Measurements from ENCODE around the gene NLRP5. TPM values are rescaled to one million over a fixed set of nuclear protein-coding genes. Genes with fewer than 3 reads are reported as not detected.

Gene NLRP5
- total RNA-seq, 1 donor from 2014 or later: not detected

DNA sequence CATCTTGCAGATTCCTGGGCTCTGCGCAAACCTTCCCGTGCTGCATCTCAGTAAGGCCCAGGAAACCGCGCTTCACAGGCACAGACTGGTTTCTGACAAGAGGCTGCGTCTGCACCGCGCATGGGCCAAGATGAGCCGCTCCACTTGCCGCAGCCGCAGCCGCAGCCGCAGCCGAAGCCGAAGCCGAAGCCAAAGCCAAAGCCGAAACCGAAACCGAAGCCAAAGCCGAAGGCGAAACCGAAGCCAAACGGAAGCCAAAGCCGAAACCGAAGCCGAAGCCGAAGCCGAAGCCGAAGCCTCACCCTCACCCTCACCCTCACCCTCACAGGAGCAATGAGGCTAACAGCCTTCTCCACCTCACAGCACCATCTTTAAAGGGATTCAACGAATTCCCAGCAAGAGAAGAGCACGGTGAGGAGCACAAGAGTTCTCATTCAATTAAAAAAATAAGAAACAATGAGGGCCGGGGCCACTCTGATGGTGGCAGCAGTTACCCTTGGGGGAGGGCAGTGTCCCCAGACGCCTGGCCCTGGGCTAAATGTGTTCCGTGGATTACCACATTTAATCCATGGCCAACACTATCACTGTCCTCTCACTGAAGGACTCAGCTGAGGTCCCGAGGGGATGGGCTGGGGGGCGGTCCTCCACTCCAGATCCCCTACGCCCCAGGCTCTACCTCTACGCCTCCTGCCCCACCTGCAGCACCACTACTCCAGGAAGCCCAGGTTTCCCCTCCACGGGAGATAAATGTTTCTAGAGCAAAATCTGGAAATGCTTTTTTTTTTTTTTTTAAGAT, 105.4 kb downstream of the NLRP5 start:
- Mint-ChIP-seq H3K27me3 (ENCODE audit: unreplicated experiment) (peaks cover 9% of the 10 kb centered on the region), H3K27ac (ENCODE audit: unreplicated experiment) (no peak overlapping the region), H3K4me1 (ENCODE audit: low read depth, unreplicated experiment) (peaks cover 14% of the 10 kb centered on the region)

DNA sequence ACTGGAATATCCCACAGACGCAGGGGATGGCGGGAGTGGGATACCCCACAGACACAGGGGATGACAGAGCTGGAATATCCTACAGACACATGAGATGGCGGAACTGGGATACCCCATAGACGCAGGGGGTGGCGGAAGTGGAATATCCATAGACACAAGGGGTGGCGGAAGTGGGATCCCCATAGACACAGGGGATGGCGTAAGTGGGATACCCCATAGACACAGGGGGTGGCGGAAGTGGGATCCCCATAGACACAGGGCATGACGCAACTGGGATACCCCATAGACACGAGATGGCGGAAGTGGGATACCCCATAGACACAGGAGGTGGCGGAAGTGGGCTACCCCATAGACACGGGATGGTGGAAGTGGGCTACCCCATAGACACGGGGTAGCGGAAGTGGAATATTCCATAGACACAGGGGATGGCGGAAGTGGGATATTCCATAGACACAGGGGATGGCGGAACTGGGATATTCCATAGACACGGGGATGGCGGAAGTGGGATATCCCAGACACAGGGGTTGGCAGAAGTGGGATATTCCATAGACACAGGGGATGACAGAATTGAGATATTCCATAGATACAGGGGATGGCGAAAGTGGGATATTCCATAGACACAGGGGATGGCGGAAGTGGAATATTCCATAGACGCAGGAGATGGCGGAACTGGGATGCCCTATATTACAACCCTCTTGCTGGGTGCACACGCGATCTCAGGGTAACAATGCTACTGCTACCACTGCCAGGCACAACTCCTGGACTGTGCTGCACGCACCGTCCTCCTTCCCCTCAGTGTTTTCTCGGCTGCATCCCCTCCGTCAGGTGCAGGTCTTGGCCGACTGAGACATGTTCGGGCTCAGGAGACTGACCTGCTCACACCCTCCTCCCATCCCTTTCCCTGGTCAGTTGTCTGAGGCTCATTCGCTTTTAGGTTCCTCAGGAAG, 106.4 kb downstream of the NLRP5 start:
- H3K4me3 Mint-ChIP-seq (ENCODE audit: unreplicated experiment): peak overlapping the region; percentile 25
- H3K27ac Mint-ChIP-seq (ENCODE audit: unreplicated experiment): peak overlapping the region; percentile 15

More for the DNA sequence above, 105.4 kb downstream of the NLRP5 start:
- TF ChIP-seq, protein P1, sequence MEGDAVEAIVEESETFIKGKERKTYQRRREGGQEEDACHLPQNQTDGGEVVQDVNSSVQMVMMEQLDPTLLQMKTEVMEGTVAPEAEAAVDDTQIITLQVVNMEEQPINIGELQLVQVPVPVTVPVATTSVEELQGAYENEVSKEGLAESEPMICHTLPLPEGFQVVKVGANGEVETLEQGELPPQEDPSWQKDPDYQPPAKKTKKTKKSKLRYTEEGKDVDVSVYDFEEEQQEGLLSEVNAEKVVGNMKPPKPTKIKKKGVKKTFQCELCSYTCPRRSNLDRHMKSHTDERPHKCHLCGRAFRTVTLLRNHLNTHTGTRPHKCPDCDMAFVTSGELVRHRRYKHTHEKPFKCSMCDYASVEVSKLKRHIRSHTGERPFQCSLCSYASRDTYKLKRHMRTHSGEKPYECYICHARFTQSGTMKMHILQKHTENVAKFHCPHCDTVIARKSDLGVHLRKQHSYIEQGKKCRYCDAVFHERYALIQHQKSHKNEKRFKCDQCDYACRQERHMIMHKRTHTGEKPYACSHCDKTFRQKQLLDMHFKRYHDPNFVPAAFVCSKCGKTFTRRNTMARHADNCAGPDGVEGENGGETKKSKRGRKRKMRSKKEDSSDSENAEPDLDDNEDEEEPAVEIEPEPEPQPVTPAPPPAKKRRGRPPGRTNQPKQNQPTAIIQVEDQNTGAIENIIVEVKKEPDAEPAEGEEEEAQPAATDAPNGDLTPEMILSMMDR (IDR thresholded peaks at IDR 0.05; ENCODE audit: partially characterized antibody, unreplicated experiment): no peak
- Mint-ChIP-seq H3K9me3 (ENCODE audit: unreplicated experiment) (peaks cover 4% of the 10 kb centered on the region), H3K36me3 (ENCODE audit: unreplicated experiment) (peaks cover 21% of the 10 kb centered on the region), H3K4me3 (ENCODE audit: unreplicated experiment) (no peak overlapping the region)
- no peak for DNase-seq

DNA sequence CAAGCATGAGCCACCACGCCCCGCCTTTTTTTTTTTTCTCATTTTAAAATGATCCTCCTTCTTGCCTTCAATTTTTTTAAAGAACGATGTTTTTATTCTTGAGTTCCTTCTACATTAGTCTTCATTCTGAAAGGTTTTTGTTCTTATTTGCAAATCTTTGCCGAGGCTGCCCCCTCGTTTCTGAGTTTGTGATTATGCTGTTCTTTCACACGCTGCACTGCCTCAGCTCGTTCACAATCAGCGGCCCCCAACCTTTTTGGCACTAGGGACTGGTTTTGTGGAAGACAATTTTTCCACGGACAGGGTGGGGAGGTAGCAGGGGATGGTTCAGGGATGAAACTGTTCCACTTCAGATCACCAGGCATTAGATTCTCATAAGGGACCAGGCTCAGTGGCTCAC, 107.9 kb downstream of the NLRP5 start:
- no peak for DNase-seq
- H3K9me3 Mint-ChIP-seq (ENCODE audit: unreplicated experiment): peaks cover 4% of the 10 kb centered on the region
- no peak overlapping the region for H3K27ac Mint-ChIP-seq (ENCODE audit: unreplicated experiment)
- TF ChIP-seq, protein P1 (IDR thresholded peaks at IDR 0.05; ENCODE audit: partially characterized antibody, unreplicated experiment): no peak
- peaks cover 21% of the 10 kb centered on the region for H3K36me3 Mint-ChIP-seq (ENCODE audit: unreplicated experiment)
- H3K27me3 Mint-ChIP-seq (ENCODE audit: unreplicated experiment): peaks cover 9% of the 10 kb centered on the region
- peaks cover 19% of the 10 kb centered on the region for H3K4me1 Mint-ChIP-seq (ENCODE audit: low read depth, unreplicated experiment)
- H3K4me3 Mint-ChIP-seq (ENCODE audit: unreplicated experiment): no peak overlapping the region

More for the DNA sequence above, 106.4 kb downstream of the NLRP5 start:
- Mint-ChIP-seq H3K4me1 (ENCODE audit: low read depth, unreplicated experiment) (peaks cover 19% of the 10 kb centered on the region), H3K36me3 (ENCODE audit: unreplicated experiment) (peaks cover 21% of the 10 kb centered on the region), H3K27me3 (ENCODE audit: unreplicated experiment) (peaks cover 9% of the 10 kb centered on the region), H3K9me3 (ENCODE audit: unreplicated experiment) (peaks cover 4% of the 10 kb centered on the region)
- DNase-seq: no peak
- TF ChIP-seq, protein P1 (IDR thresholded peaks at IDR 0.05; ENCODE audit: partially characterized antibody, unreplicated experiment): no peak

DNA sequence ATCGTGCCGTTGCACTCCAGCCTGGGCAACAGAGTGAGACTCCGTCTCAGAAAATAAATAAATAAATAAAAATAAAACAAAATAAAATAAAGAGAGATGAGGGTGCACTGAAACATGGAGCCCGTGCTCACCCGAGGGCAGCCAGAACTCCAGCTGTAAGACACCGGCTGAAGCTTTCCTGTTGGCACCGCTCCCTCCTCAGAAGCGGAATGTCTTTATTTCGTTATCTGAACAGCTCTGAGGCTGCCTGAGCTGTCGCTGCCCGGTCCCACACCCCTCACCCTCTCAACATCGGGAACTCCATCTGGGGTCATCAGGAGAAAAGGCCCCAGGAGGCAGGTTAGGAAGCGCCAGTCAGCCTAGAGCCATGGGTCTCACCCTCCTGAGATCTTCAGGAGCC, 110.1 kb downstream of the NLRP5 start:
- H3K9me3 Mint-ChIP-seq (ENCODE audit: unreplicated experiment): peaks cover 7% of the 10 kb centered on the region

More for the DNA sequence above, 110.1 kb downstream of the NLRP5 start:
- H3K27me3 Mint-ChIP-seq (ENCODE audit: unreplicated experiment): peaks cover 6% of the 10 kb centered on the region
- TF ChIP-seq, protein P1 (IDR thresholded peaks at IDR 0.05; ENCODE audit: partially characterized antibody, unreplicated experiment): no peak
- no peak overlapping the region for H3K4me3 Mint-ChIP-seq (ENCODE audit: unreplicated experiment)
- no peak overlapping the region for H3K27ac Mint-ChIP-seq (ENCODE audit: unreplicated experiment)
- peaks cover 11% of the 10 kb centered on the region for H3K4me1 Mint-ChIP-seq (ENCODE audit: low read depth, unreplicated experiment)
- DNase-seq: no peak
- H3K36me3 Mint-ChIP-seq (ENCODE audit: unreplicated experiment): peaks cover 28% of the 10 kb centered on the region
